Activated naive CD8-positive, alpha-beta T cell (primary cell): ENCODE results near the gene OR1N2.
"Not testable (repeated sequence)": the region's sequence is repeated elsewhere in the genome, so short reads cannot be mapped to it uniquely, and the experiment has no call there.

Experiments used
- H3K27ac Mint-ChIP-seq: one replicate; pipeline ENCODE4 v1.8.0; 2021; ENCODE audit warnings: mixed read lengths
- H3K27me3 Mint-ChIP-seq: one replicate; pipeline ENCODE4 v1.8.0; 2021; ENCODE audit warnings: mixed read lengths
- H3K36me3 Mint-ChIP-seq: one replicate; pipeline ENCODE4 v1.8.0; 2021; ENCODE audit warnings: mixed read lengths
- H3K4me1 Mint-ChIP-seq: one replicate; pipeline ENCODE4 v1.8.0; 2021; ENCODE audit warnings: low read depth, mixed read lengths
- H3K4me3 Mint-ChIP-seq: one replicate; pipeline ENCODE4 v1.8.0; 2021; ENCODE audit warnings: mild to moderate bottlenecking, mixed read lengths
- H3K9me3 Mint-ChIP-seq: one replicate; pipeline ENCODE4 v1.8.0; 2021; ENCODE audit warnings: low read depth, mixed read lengths

The OR1N2 gene, protein sequence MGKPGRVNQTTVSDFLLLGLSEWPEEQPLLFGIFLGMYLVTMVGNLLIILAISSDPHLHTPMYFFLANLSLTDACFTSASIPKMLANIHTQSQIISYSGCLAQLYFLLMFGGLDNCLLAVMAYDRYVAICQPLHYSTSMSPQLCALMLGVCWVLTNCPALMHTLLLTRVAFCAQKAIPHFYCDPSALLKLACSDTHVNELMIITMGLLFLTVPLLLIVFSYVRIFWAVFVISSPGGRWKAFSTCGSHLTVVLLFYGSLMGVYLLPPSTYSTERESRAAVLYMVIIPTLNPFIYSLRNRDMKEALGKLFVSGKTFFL

GRCh38 chr9:122552812-122553211 lies at the start of gene OR1N2:
OR1N2 (plus strand) TSS chr9:122553112; CDS start chr9:122553212, 100 bp downstream.
- Mint-ChIP-seq H3K4me3 (no peak within 1 kb of the TSS), H3K4me1 (no peaks in the 10 kb centered on the region), H3K36me3 (peaks cover 3% of the 10 kb centered on the region), H3K9me3 (peaks cover 6% of the 10 kb centered on the region), H3K27me3 (peaks cover 4% of the 10 kb centered on the region), H3K27ac (no peak within 1 kb of the TSS)

GRCh38 chr9:122506964-122507363 lies 45.9 kb upstream of the OR1N2 start:
- H3K4me1 Mint-ChIP-seq: no peaks in the 10 kb centered on the region
- no peak overlapping the region for H3K4me3 Mint-ChIP-seq
- H3K27me3 Mint-ChIP-seq: peaks cover 6% of the 10 kb centered on the region
- no peaks in the 10 kb centered on the region for H3K36me3 Mint-ChIP-seq
- no peak overlapping the region for H3K27ac Mint-ChIP-seq
- no peaks in the 10 kb centered on the region for H3K9me3 Mint-ChIP-seq

DNA sequence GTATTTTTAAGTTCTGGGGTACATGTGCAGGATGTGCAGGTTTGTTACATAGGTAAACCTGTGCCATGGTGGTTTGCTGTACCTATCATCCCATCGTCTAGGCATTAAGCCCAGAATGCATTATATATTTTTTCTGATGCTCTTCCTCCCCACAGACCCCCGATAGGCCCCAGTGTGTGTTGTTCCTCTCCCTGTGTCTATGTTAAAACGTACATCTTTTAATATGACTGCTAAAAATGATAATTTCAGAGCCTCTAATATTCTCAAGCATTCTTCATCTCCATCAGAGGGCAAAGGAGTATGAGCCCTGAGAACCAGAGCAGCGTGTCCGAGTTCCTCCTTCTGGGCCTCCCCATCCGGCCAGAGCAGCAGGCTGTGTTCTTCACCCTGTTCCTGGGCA lies 42.4 kb upstream of the OR1N2 start, which contains the start of gene OR1J2:
Gene OR1J2 (plus strand): TSS at position 301 of the 400 bp plus-strand sequence. CDS start 0 bp downstream, at position 301.
- Mint-ChIP-seq H3K27ac (no peak within 1 kb of the TSS), H3K9me3 (no peaks in the 10 kb centered on the region), H3K27me3 (peaks cover 8% of the 10 kb centered on the region), H3K36me3 (no peaks in the 10 kb centered on the region), H3K4me3 (no peak within 1 kb of the TSS), H3K4me1 (no peaks in the 10 kb centered on the region)

- Mint-ChIP-seq H3K27me3 (peaks cover 8% of the 10 kb centered on the region), H3K27ac (no peak overlapping the region), H3K4me3 (no peak overlapping the region), H3K36me3 (no peaks in the 10 kb centered on the region), H3K4me1 (no peaks in the 10 kb centered on the region), H3K9me3 (no peaks in the 10 kb centered on the region)
Observed at GRCh38 chr9:122518226-122518625, 34.7 kb upstream of the OR1N2 start.

DNA sequence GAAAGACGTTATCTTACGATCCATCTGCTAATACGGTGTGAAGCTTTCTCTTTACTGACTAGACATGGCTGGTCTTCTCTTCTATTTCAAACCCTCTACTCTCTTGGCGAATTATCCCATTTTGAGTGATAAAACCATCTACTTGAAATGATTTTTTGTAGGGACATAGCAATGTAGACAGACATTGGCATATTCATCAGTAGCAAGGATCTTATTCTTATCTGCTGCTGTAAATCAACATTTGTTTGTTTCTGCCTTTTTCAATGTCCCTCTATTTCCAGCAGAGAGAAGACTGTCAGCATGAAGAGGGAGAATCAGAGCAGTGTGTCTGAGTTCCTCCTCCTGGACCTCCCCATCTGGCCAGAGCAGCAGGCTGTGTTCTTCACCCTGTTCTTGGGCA lies 34.1 kb upstream of the OR1N2 start, which contains the start of gene OR1J4:
Gene OR1J4 (plus strand): TSS at position 301 of the 400 bp plus-strand sequence. CDS start 0 bp downstream, at position 301.
- H3K36me3 Mint-ChIP-seq: no peaks in the 10 kb centered on the region
- no peak within 1 kb of the TSS for H3K27ac Mint-ChIP-seq
- no peaks in the 10 kb centered on the region for H3K4me1 Mint-ChIP-seq
- H3K9me3 Mint-ChIP-seq: no peaks in the 10 kb centered on the region
- H3K4me3 Mint-ChIP-seq: no peak within 1 kb of the TSS
- peaks cover 8% of the 10 kb centered on the region for H3K27me3 Mint-ChIP-seq

DNA sequence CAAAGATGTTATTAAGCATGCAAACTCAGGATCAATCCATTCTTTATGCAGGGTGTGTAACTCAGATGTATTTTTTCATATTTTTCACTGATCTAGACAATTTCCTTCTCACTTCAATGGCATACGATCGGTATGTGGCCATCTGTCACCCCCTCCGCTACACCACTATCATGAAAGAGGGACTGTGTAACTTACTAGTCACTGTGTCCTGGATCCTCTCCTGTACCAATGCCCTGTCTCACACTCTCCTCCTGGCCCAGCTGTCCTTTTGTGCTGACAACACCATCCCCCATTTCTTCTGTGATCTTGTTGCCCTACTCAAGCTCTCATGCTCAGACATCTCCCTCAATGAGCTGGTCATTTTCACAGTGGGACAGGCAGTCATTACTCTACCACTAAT lies 33.5 kb upstream of the OR1N2 start:
- Mint-ChIP-seq H3K9me3 (no peaks in the 10 kb centered on the region), H3K27me3 (peaks cover 8% of the 10 kb centered on the region), H3K36me3 (no peaks in the 10 kb centered on the region), H3K4me3 (no peak overlapping the region), H3K27ac (no peak overlapping the region), H3K4me1 (no peaks in the 10 kb centered on the region)

- H3K36me3 Mint-ChIP-seq: no peaks in the 10 kb centered on the region
- H3K27me3 Mint-ChIP-seq: peaks cover 11% of the 10 kb centered on the region
- H3K27ac Mint-ChIP-seq: peak overlapping the region; percentile 59
- no peaks in the 10 kb centered on the region for H3K9me3 Mint-ChIP-seq
- H3K4me1 Mint-ChIP-seq: peaks cover 7% of the 10 kb centered on the region
- H3K4me3 Mint-ChIP-seq: no peak overlapping the region
Observed at GRCh38 chr9:122526602-122527001, 26.3 kb upstream of the OR1N2 start.

DNA sequence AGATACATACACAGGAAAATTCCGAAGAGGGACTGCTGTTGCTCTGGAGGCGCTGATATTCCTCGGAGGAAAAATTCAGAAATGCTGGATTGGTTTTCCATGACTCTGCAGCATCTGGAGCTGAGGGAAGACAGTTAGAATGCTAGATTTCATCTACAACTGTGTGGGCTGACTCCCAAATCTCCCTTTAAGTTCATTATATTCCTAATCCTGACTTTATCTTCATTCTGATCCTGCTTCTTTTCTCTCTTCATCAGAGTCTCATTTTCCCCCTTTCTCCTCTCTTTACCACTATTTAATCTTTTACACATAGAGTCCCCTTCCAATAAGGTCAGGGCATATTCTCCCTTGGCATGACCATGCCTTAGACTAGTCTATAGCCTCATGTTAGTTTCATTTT lies 25.7 kb upstream of the OR1N2 start, which contains the start of gene OR1N1:
Gene OR1N1 (minus strand): TSS at position 101 of the 400 bp plus-strand sequence. CDS start 0 bp downstream, at position 101.
- Mint-ChIP-seq H3K9me3 (no peaks in the 10 kb centered on the region), H3K27me3 (peaks cover 9% of the 10 kb centered on the region), H3K36me3 (no peaks in the 10 kb centered on the region), H3K4me3 (no peak within 1 kb of the TSS), H3K27ac (peak within 1 kb of the TSS; percentile 59), H3K4me1 (peaks cover 7% of the 10 kb centered on the region)

GRCh38 chr9:122531157-122531556 lies 21.8 kb upstream of the OR1N2 start:
- H3K27me3 Mint-ChIP-seq, H3K27ac Mint-ChIP-seq, H3K9me3 Mint-ChIP-seq, H3K36me3 Mint-ChIP-seq, H3K4me3 Mint-ChIP-seq, H3K4me1 Mint-ChIP-seq: not testable (repeated sequence)

GRCh38 chr9:122536134-122536533 lies 16.8 kb upstream of the OR1N2 start:
- Mint-ChIP-seq H3K9me3 (peaks cover 3% of the 10 kb centered on the region), H3K36me3 (no peaks in the 10 kb centered on the region), H3K27ac (no peak overlapping the region), H3K4me3 (no peak overlapping the region), H3K4me1 (no peaks in the 10 kb centered on the region), H3K27me3 (no peaks in the 10 kb centered on the region)

DNA sequence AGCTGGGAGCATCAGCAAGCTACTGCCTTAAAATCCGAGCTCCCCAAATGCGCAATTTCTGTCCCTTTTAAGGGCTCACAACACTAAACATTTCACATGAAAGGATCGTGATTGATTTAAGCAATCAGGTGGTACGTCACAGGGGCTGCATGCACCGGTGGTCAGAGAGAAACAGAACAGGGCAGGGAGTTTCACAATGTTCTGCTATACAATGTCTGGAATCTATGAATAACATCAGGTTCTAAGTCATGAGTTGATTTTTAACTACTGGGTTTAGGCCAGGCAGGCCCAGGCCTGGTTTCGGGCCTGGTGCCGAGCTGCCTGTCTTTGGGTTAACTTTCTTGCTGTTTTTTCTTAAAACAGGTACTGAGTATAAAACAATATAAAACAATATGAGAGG lies 15.8 kb upstream of the OR1N2 start:
- not testable (repeated sequence) for H3K4me1 Mint-ChIP-seq, H3K4me3 Mint-ChIP-seq, H3K9me3 Mint-ChIP-seq, H3K36me3 Mint-ChIP-seq, H3K27ac Mint-ChIP-seq, H3K27me3 Mint-ChIP-seq

DNA sequence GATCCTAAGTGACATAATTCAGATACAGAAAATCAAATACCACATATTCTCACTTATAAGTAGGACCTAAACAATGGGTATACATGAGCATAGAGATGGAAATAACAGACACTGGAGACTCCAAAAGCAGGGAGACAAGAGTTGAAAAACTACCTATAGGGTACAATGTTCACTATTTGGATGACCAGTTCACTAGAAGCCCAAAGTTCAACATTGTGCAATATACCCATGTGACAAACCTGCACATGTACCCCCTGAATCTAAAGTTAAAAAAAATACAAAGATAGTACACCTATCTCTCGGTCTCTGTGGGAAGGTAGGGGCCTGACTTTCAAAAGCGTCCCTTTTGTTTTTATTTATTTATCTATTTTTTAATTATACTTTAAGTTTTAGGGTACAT lies 14.2 kb upstream of the OR1N2 start:
- Mint-ChIP-seq H3K36me3 (no peaks in the 10 kb centered on the region), H3K27me3 (no peaks in the 10 kb centered on the region), H3K4me3 (no peak overlapping the region), H3K27ac (no peak overlapping the region), H3K4me1 (no peaks in the 10 kb centered on the region), H3K9me3 (peaks cover 3% of the 10 kb centered on the region)

GRCh38 chr9:122546196-122546595 lies 6.7 kb upstream of the OR1N2 start:
- Mint-ChIP-seq H3K4me1 (no peaks in the 10 kb centered on the region), H3K27me3 (peaks cover 1% of the 10 kb centered on the region), H3K27ac (no peak overlapping the region), H3K4me3 (no peak overlapping the region), H3K9me3 (peaks cover 6% of the 10 kb centered on the region), H3K36me3 (peaks cover 3% of the 10 kb centered on the region)

GRCh38 chr9:122551371-122551770 lies 1.5 kb upstream of the OR1N2 start:
- H3K36me3 Mint-ChIP-seq: peaks cover 3% of the 10 kb centered on the region
- no peak overlapping the region for H3K4me3 Mint-ChIP-seq
- peaks cover 4% of the 10 kb centered on the region for H3K27me3 Mint-ChIP-seq
- H3K9me3 Mint-ChIP-seq: peaks cover 6% of the 10 kb centered on the region
- no peaks in the 10 kb centered on the region for H3K4me1 Mint-ChIP-seq
- H3K27ac Mint-ChIP-seq: no peak overlapping the region

GRCh38 chr9:122561446-122561845 lies 8.5 kb downstream of the OR1N2 start:
- Mint-ChIP-seq H3K27me3 (peaks cover 6% of the 10 kb centered on the region), H3K27ac (no peak overlapping the region), H3K4me3 (no peak overlapping the region), H3K36me3 (peaks cover 4% of the 10 kb centered on the region), H3K9me3 (peaks cover 8% of the 10 kb centered on the region), H3K4me1 (peaks cover 19% of the 10 kb centered on the region)
